GM23338 (cell line): ENCODE results near the gene BHLHA15. TPM values are rescaled to one million over a fixed set of nuclear protein-coding genes. Genes with fewer than 3 reads are reported as not detected.

Source experiments
- ATAC-seq: fragments of 200-7000 bp; cut with Tn5 transposase; 3 replicates; pipeline ENCODE4 v1.9.1; 2020
- DNase-seq: peaks from one replicate; pipeline ENCODE4 v3.0.0-alpha.2; 2015; ENCODE audit warnings: low spot score
- H2AFZ ChIP-seq: fragments of 200-600 bp; sonication (generic); 2 replicates; pipeline ENCODE4 v1.8.0; 2016; ENCODE audit warnings: antibody characterized with exemption, mild to moderate bottlenecking, moderate library complexity
- H3F3A ChIP-seq: fragments of 200-600 bp; sonication (generic); replicated peaks from 2 replicates; pipeline ENCODE4 v1.8.0; 2017; ENCODE audit warnings: antibody characterized with exemption, mixed run types, low read depth
- H3K27ac ChIP-seq: fragments of 200-600 bp; sonication (generic); 2 replicates; pipeline ENCODE4 v1.6.1; 2016; ENCODE audit warnings: low read depth
- H3K27me3 ChIP-seq: fragments of 200-600 bp; sonication (generic); 2 replicates; pipeline ENCODE4 v1.8.0; 2016; ENCODE audit warnings: mild to moderate bottlenecking, mixed run types, moderate library complexity; ENCODE audit not compliant: insufficient read depth
- H3K36me3 ChIP-seq: fragments of 200-600 bp; sonication (generic); 2 replicates; pipeline ENCODE4 v1.8.0; 2016; ENCODE audit warnings: mild to moderate bottlenecking; ENCODE audit not compliant: insufficient read depth
- H3K4me1 ChIP-seq: fragments of 200-600 bp; sonication (generic); 2 replicates; pipeline ENCODE4 v1.8.0; 2016; ENCODE audit warnings: mild to moderate bottlenecking, moderate library complexity; ENCODE audit not compliant: insufficient read depth
- H3K4me2 ChIP-seq: fragments of 200-600 bp; sonication (generic); 2 replicates; pipeline ENCODE4 v1.7.1; 2017; ENCODE audit warnings: mixed run types
- H3K4me3 ChIP-seq: fragments of 200-600 bp; sonication (generic); 2 replicates; pipeline ENCODE4 v1.6.1; 2016; ENCODE audit warnings: mixed run types
- H3K79me2 ChIP-seq: fragments of 200-600 bp; sonication (generic); replicated peaks from 2 replicates; pipeline ENCODE4 v1.8.0; 2017; ENCODE audit warnings: mild to moderate bottlenecking; ENCODE audit not compliant: insufficient read depth
- H3K9me2 ChIP-seq: fragments of 200-600 bp; sonication (generic); 2 replicates; pipeline ENCODE4 v1.8.0; 2017; ENCODE audit not compliant: insufficient read depth
- H4K20me1 ChIP-seq: fragments of 200-600 bp; sonication (generic); replicated peaks from 2 replicates; pipeline ENCODE4 v1.8.0; 2017; ENCODE audit warnings: mild to moderate bottlenecking; ENCODE audit not compliant: insufficient read depth
- H3K27ac Mint-ChIP-seq: 2 replicates; pipeline ENCODE4 v1.8.0; 2020; ENCODE audit warnings: inconsistent platforms, mild to moderate bottlenecking, moderate library complexity, mixed read lengths
- H3K27me3 Mint-ChIP-seq: 3 replicates; pipeline ENCODE4 v1.8.0; 2022; ENCODE audit warnings: low read depth, mild to moderate bottlenecking, moderate library complexity, mixed read lengths, inconsistent platforms; ENCODE audit not compliant: insufficient read depth, poor library complexity
- H3K36me3 Mint-ChIP-seq: 3 replicates; pipeline ENCODE4 v1.8.0; 2021; ENCODE audit warnings: low read depth, mild to moderate bottlenecking, inconsistent platforms, moderate library complexity, mixed read lengths
- H3K4me1 Mint-ChIP-seq: 3 replicates; pipeline ENCODE4 v1.8.0; 2020; ENCODE audit warnings: mild to moderate bottlenecking, inconsistent platforms, mixed read lengths
- H3K4me3 Mint-ChIP-seq: 3 replicates; pipeline ENCODE4 v1.8.0; 2021; ENCODE audit warnings: moderate library complexity, mild to moderate bottlenecking, inconsistent platforms, mixed read lengths
- H3K9me3 Mint-ChIP-seq: 3 replicates; pipeline ENCODE4 v1.8.0; 2020; ENCODE audit warnings: moderate library complexity, mild to moderate bottlenecking, inconsistent platforms, mixed read lengths
- CTCF ChIP-seq, 2 experiments: fragments of 200-600 bp in 1 of 2; sonication (generic) in 1 of 2; conservative IDR thresholded peaks; 2 replicates each; pipeline versions ENCODE4 v1.5.1 to v1.6.1; 2016 to 2017; ENCODE audit warnings: antibody characterized with exemption in 2 of 2, low read depth in 2 of 2, mild to moderate bottlenecking in 2 of 2, moderate library complexity in 1 of 2
- EZH2 ChIP-seq: fragments of 200-600 bp; sonication (generic); IDR thresholded peaks from one replicate; pipeline ENCODE4 v1.8.0; 2017; ENCODE audit warnings: antibody characterized with exemption, mild to moderate bottlenecking, low read depth; ENCODE audit not compliant: unreplicated experiment
- EZH2phosphoT487 ChIP-seq: fragments of 200-600 bp; sonication (generic); IDR thresholded peaks from one replicate; pipeline ENCODE4 v1.8.1; 2018; ENCODE audit warnings: antibody characterized with exemption; ENCODE audit not compliant: unreplicated experiment
- JUNB ChIP-seq: IDR thresholded peaks from one replicate; pipeline ENCODE4 v1.6.1; 2016; ENCODE audit warnings: antibody characterized with exemption; ENCODE audit not compliant: unreplicated experiment
- NANOG ChIP-seq: IDR thresholded peaks from 2 replicates; pipeline ENCODE4 v1.6.1; 2016; ENCODE audit warnings: antibody characterized with exemption, borderline replicate concordance
- POLR2AphosphoS5 ChIP-seq: IDR thresholded peaks from 2 replicates; pipeline ENCODE4 v1.6.1; 2016; ENCODE audit warnings: antibody characterized with exemption, low read depth
- REST ChIP-seq: IDR thresholded peaks from one replicate; pipeline ENCODE4 v1.6.1; 2018; ENCODE audit warnings: antibody characterized with exemption; ENCODE audit not compliant: unreplicated experiment
- ZNF331 ChIP-seq: fragments of 250-450 bp; sonication (Bioruptor Pico); IDR thresholded peaks from 2 replicates; pipeline ENCODE4 v1.5.0; 2020; ENCODE audit warnings: low read depth, mild to moderate bottlenecking, moderate library complexity
- polyA plus RNA-seq: library from polyadenylated mRNA; unstranded; fragments of >200 nt; fragmentation: Nextera tagmentation; extraction: Ambion mirVana; gene quantifications from 2 replicates; pipeline ENCODE4 v1.2.1, GENCODE V29; 2016
- total RNA-seq: library from RNA; depleted of rRNA; stranded (reverse); fragments of >200 nt; shearing (Covaris generic); gene quantifications from 2 replicates; pipeline ENCODE4 v1.2.3, GENCODE V29; 2014
- TF ChIP-seq, protein P1 (sequence below): IDR thresholded peaks from 2 replicates; pipeline ENCODE4 v1.6.1; 2016; ENCODE audit warnings: antibody characterized with exemption

The BHLHA15 gene
- total and polyA plus RNA-seq, 2 experiments from 2014 or later = 1.4 to 8.3 TPM

DNA sequence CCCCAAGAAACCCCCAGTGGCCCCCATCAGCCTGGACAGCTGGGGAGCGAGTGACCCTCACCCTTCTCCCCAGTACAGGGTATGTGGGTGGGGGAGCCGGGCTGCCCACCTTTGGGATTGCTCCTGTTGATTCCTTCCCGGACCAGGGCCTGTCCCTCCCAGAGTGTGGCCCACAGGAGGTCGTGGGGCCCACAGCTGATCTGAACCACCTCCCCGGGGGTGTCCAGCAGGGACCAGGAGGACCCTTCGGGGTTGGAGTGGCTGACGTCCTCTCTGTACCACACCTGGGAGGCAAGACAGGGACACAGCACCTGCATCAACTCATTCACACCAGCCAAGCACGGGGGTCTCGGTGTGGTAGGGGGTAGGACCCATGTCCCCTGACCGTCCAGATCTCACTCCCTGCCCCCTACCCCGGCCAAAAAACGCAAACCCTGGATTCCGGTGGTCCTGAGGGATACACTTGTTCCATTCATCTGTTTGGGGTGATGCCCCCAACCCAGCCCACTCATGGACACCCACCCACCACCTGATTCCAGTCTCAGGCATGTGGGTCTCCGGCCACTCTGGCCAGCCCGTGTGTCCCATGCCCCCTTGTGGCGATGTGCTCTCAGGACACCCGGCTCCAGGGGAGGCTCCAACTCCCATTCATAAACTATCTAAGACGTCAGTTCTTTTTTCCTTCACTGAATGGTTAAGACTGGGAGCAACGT is 29.9 kb downstream of the BHLHA15 start:
- Histone ChIP-seq H3F3A (no peaks in the 10 kb centered on the region), H3K9me2 (no peaks in the 10 kb centered on the region), H3K4me1 (no peaks in the 10 kb centered on the region), H3K27me3 (no peaks in the 10 kb centered on the region), H3K79me2 (no peaks in the 10 kb centered on the region), H3K4me3 (no peak overlapping the region), H3K27ac (no peak overlapping the region), H3K4me2 (no peak overlapping the region), H4K20me1 (no peaks in the 10 kb centered on the region), H3K36me3 (no peaks in the 10 kb centered on the region), H2AFZ (no peak overlapping the region)
- Mint-ChIP-seq H3K27me3 (peaks cover 8% of the 10 kb centered on the region), H3K36me3 (no peaks in the 10 kb centered on the region; the same call in 2 of the 3 replicates), H3K27ac (no peak overlapping the region; the same call in 1 of the 2 replicates), H3K4me1 (no peaks in the 10 kb centered on the region), H3K9me3 (no peaks in the 10 kb centered on the region), H3K4me3 (no peak overlapping the region)
- no peak for TF ChIP-seq EZH2
- TF ChIP-seq CTCF (conservative IDR thresholded peaks at IDR 0.05; ENCODE audit: low read depth in 2 of 2) = peak; percentile 84 to 90
- ATAC-seq (peak; percentile 92), DNase-seq (peak; percentile 80)

- no peaks in the 10 kb centered on the region for H3K4me1 Mint-ChIP-seq
- Histone ChIP-seq H3K4me3 (no peak overlapping the region), H3K79me2 (no peaks in the 10 kb centered on the region), H3K4me1 (no peaks in the 10 kb centered on the region), H3K27ac (no peak overlapping the region), H3K27me3 (no peaks in the 10 kb centered on the region), H3F3A (no peaks in the 10 kb centered on the region), H3K36me3 (no peaks in the 10 kb centered on the region), H3K4me2 (no peak overlapping the region), H3K9me2 (no peaks in the 10 kb centered on the region), H4K20me1 (no peaks in the 10 kb centered on the region), H2AFZ (no peak overlapping the region)
- H3K9me3 Mint-ChIP-seq = no peaks in the 10 kb centered on the region
- no peak for DNase-seq
- H3K36me3 Mint-ChIP-seq = no peaks in the 10 kb centered on the region; the same call in 2 of the 3 replicates
- H3K27me3 Mint-ChIP-seq = peaks cover 8% of the 10 kb centered on the region
- no peak overlapping the region for H3K27ac Mint-ChIP-seq
- TF ChIP-seq JUNB = no peak
- TF ChIP-seq, protein P1, sequence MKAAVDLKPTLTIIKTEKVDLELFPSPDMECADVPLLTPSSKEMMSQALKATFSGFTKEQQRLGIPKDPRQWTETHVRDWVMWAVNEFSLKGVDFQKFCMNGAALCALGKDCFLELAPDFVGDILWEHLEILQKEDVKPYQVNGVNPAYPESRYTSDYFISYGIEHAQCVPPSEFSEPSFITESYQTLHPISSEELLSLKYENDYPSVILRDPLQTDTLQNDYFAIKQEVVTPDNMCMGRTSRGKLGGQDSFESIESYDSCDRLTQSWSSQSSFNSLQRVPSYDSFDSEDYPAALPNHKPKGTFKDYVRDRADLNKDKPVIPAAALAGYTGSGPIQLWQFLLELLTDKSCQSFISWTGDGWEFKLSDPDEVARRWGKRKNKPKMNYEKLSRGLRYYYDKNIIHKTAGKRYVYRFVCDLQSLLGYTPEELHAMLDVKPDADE = no peak
- TF ChIP-seq NANOG = no peak
- peak; percentile 53 for ATAC-seq
- no peak overlapping the region for H3K4me3 Mint-ChIP-seq
Observed at GRCh38 chr7:98241674-98242241, 30.5 kb downstream of the BHLHA15 start.

DNA sequence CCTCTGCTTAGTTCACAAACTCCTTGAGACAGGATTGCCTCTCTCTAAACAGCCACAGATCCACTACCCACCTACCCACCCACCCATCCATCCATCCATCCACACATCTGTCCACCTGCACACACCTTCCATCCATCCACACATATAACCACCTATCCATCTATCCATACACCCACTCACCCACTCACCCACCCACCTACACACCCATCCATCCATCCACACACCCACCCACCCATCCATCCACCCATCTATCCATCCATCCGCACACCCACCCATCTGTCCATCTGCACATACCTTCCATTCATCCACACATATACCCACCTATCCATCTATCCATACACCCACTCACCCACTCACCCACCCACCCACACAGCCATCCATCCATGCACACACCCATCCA is 31.1 kb downstream of the BHLHA15 start:
- Mint-ChIP-seq H3K27ac (no peak overlapping the region), H3K27me3 (peaks cover 7% of the 10 kb centered on the region), H3K36me3 (no peaks in the 10 kb centered on the region; the same call in 2 of the 3 replicates), H3K4me1 (no peaks in the 10 kb centered on the region), H3K4me3 (no peak overlapping the region), H3K9me3 (no peaks in the 10 kb centered on the region)
- H3K27me3 ChIP-seq = no peaks in the 10 kb centered on the region
- ATAC-seq = no peak
- no peak for DNase-seq
- TF ChIP-seq EZH2 = no peak
- TF ChIP-seq, protein P1 = no peak
- no peak for TF ChIP-seq EZH2phosphoT487
- no peak for TF ChIP-seq JUNB
- no peak for TF ChIP-seq POLR2AphosphoS5
- no peak for TF ChIP-seq NANOG
- TF ChIP-seq REST = no peak
- no peak for TF ChIP-seq ZNF331
- no peaks in the 10 kb centered on the region for H3K4me1 ChIP-seq
- no peaks in the 10 kb centered on the region for H3K79me2 ChIP-seq
- H3K9me2 ChIP-seq = no peaks in the 10 kb centered on the region
- H3K4me2 ChIP-seq = no peak overlapping the region
- no peaks in the 10 kb centered on the region for H3K36me3 ChIP-seq
- no peak overlapping the region for H3K27ac ChIP-seq
- no peaks in the 10 kb centered on the region for H3F3A ChIP-seq
- no peak overlapping the region for H3K4me3 ChIP-seq
- no peaks in the 10 kb centered on the region for H4K20me1 ChIP-seq
- no peak overlapping the region for H2AFZ ChIP-seq
